ENCODE measurements around the gene BID.

Gene BID

GRCh38 chr22:17732251-17732854 lies 41.9 kb downstream of the BID start:
- DNase-seq, result no peak

- DNase-seq, result no peak
Measured at GRCh38 chr22:17729561-17729960, 44.7 kb downstream of the BID start.

- no peak for DNase-seq
Measured at GRCh38 chr22:17728786-17729185, 45.5 kb downstream of the BID start.

- DNase-seq, result no peak
Measured at GRCh38 chr22:17726928-17727897, 47.1 kb downstream of the BID start.

GRCh38 chr22:17726006-17726927 lies 48.0 kb downstream of the BID start:
- no peak for DNase-seq

GRCh38 chr22:17725500-17725796 lies 48.8 kb downstream of the BID start:
- DNase-seq, result no peak

- no peak for DNase-seq
Measured at GRCh38 chr22:17724678-17725499, 49.4 kb downstream of the BID start.

GRCh38 chr22:17724241-17724640 lies 50.0 kb downstream of the BID start:
- no peak for DNase-seq

- DNase-seq, result no peak
Measured at GRCh38 chr22:17719911-17720310, 54.4 kb downstream of the BID start.

- DNase-seq, result no peak
Measured at GRCh38 chr22:17717708-17718107, 56.6 kb downstream of the BID start.

GRCh38 chr22:17716529-17716928 lies 57.7 kb downstream of the BID start:
- no peak for DNase-seq

- DNase-seq, result no peak
Measured at GRCh38 chr22:17712441-17712840, 61.8 kb downstream of the BID start.

GRCh38 chr22:17710023-17710422 lies 64.2 kb downstream of the BID start:
- DNase-seq, result no peak

- no peak for DNase-seq
Measured at GRCh38 chr22:17707526-17707925, 66.7 kb downstream of the BID start.

- no peak for DNase-seq
Measured at GRCh38 chr22:17706947-17707346, 67.3 kb downstream of the BID start.

- peak; percentile 22 for DNase-seq
Measured at GRCh38 chr22:17705951-17706900, 68.0 kb downstream of the BID start.

- no peak for DNase-seq
Measured at GRCh38 chr22:17705546-17705945, 68.7 kb downstream of the BID start.

GRCh38 chr22:17703811-17704210 lies 70.5 kb downstream of the BID start:
- DNase-seq, result no peak

GRCh38 chr22:17700778-17701177 lies 73.5 kb downstream of the BID start:
- DNase-seq, result no peak

GRCh38 chr22:17699696-17700340 lies 74.5 kb downstream of the BID start:
- DNase-seq, result no peak

- DNase-seq, result no peak
Measured at GRCh38 chr22:17698948-17699347, 75.3 kb downstream of the BID start.
